Nephron (organoid): ENCODE results near the gene CREB3L1.

Experiments used
- H3K27ac Mint-ChIP-seq, 3 experiments: 2 replicates each; pipeline ENCODE4 v1.8.0; 2020; ENCODE audit warnings: mixed read lengths in 3 of 3, mild to moderate bottlenecking in 2 of 3, moderate library complexity in 1 of 3
- H3K27me3 Mint-ChIP-seq: 2 replicates; pipeline ENCODE4 v1.8.0; 2021; ENCODE audit warnings: low read depth, mild to moderate bottlenecking, moderate library complexity, mixed read lengths
- H3K36me3 Mint-ChIP-seq: 2 replicates; pipeline ENCODE4 v1.8.0; 2020; ENCODE audit warnings: low read depth, mixed read lengths
- H3K4me1 Mint-ChIP-seq: 2 replicates; pipeline ENCODE4 v1.8.0; 2020; ENCODE audit warnings: mixed read lengths
- H3K4me3 Mint-ChIP-seq, 3 experiments: 2 replicates each; pipeline ENCODE4 v1.8.0; 2020; ENCODE audit warnings: mild to moderate bottlenecking in 3 of 3, mixed read lengths in 3 of 3, moderate library complexity in 2 of 3
- H3K9me3 Mint-ChIP-seq: 2 replicates; pipeline ENCODE4 v1.8.0; 2020; ENCODE audit warnings: mixed read lengths
- TF ChIP-seq, protein P1 (sequence below), 3 experiments: fragments of 200-600 bp; sonication (generic); IDR thresholded peaks; one replicate each; pipeline ENCODE4 v1.5.0; 2021; ENCODE audit warnings: antibody characterized with exemption in 3 of 3; ENCODE audit not compliant: unreplicated experiment in 3 of 3

Gene CREB3L1

DNA sequence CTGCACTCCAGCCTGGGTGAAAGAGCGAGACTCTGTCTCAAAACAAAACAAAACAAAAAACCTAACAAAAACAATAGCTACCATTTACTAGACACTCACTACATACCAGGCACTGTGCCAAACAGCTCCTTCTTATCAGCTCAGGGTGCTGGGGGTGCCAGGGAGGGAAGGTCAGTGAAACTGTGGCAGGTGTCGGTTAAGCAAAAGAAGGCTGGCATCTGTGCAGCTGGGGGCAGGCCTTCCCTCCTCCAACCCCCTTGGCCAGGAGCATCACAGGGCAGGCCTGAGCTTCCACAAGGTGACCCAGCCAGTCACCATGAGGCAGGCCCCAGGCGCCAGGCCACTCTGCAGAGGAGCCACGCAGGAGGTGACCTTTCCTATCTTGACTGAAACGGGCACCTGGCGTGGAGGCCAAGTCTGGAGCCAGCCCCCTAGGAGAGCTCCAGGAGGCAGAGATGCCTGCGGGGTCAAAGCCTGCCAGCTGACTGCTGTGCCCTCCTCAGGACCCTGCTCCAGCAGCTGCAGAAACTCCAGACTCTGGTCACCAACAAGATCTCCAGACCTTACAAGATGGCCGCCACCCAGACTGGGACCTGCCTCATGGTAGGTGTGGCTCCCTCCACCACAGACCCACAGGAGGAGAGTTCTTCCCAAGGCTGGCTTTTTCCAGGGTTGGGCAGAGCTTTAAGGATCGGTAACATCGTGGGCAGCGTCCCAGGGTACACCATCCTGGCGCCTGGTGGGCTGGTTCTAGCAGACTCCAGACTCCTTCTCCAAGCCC, 38.5 kb downstream of the CREB3L1 start:
- TF ChIP-seq, protein P1, sequence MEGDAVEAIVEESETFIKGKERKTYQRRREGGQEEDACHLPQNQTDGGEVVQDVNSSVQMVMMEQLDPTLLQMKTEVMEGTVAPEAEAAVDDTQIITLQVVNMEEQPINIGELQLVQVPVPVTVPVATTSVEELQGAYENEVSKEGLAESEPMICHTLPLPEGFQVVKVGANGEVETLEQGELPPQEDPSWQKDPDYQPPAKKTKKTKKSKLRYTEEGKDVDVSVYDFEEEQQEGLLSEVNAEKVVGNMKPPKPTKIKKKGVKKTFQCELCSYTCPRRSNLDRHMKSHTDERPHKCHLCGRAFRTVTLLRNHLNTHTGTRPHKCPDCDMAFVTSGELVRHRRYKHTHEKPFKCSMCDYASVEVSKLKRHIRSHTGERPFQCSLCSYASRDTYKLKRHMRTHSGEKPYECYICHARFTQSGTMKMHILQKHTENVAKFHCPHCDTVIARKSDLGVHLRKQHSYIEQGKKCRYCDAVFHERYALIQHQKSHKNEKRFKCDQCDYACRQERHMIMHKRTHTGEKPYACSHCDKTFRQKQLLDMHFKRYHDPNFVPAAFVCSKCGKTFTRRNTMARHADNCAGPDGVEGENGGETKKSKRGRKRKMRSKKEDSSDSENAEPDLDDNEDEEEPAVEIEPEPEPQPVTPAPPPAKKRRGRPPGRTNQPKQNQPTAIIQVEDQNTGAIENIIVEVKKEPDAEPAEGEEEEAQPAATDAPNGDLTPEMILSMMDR (IDR thresholded peaks at IDR 0.05; ENCODE audit: unreplicated experiment in 3 of 3): no peak
- no peaks in the 10 kb centered on the region for H3K4me1 Mint-ChIP-seq
- no peak overlapping the region for H3K27ac Mint-ChIP-seq
- no peaks in the 10 kb centered on the region for H3K27me3 Mint-ChIP-seq
- peaks cover 21% of the 10 kb centered on the region for H3K36me3 Mint-ChIP-seq
- no peak overlapping the region for H3K4me3 Mint-ChIP-seq
- no peaks in the 10 kb centered on the region for H3K9me3 Mint-ChIP-seq

DNA sequence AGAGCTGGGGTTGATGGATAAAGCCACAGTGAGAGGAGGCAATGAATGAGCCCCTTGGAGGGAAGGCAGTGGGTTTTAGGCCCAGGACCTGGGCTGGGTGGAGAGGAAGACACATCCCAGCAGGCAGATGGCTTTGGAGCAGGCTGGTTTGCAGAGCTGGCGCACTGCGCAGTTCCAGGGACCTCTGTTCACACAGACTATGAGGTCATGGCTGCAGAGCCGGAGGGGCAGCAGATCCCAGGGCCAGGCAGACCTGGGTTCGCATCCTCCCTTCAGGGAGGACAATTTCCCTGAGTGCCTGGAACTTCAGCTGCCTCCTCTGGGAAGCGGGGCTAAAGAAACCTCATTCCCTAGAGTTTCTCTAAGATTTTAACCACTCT, 41.6 kb downstream of the CREB3L1 start:
- H3K4me3 Mint-ChIP-seq: no peak overlapping the region
- H3K4me1 Mint-ChIP-seq: no peaks in the 10 kb centered on the region

DNA sequence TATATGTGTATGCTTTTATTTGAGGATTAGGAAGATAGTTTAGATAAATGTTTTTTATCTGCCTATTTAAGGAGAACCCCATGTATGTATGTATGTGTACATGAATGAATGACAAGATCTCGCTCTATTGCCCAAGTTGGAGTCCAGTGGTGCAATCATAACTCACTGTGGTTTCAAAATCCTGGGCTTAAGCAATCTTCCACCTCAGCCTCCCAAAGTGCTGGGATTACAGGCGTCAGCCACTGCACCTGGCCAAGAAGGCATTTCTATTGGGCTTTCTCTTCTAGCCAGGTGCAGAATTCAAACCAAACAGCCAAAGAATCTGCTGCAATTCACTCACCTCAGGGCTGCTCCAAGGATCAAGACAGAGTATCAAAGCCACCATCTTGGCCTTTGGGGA, 44.3 kb downstream of the CREB3L1 start:
- Mint-ChIP-seq H3K27ac (no peak overlapping the region), H3K36me3 (peaks cover 25% of the 10 kb centered on the region), H3K4me3 (no peak overlapping the region), H3K9me3 (no peaks in the 10 kb centered on the region), H3K4me1 (peaks cover 3% of the 10 kb centered on the region), H3K27me3 (peaks cover 5% of the 10 kb centered on the region)
- TF ChIP-seq, protein P1 (IDR thresholded peaks at IDR 0.05; ENCODE audit: unreplicated experiment in 3 of 3): no peak

More for the DNA sequence above, 41.6 kb downstream of the CREB3L1 start:
- H3K36me3 Mint-ChIP-seq: peaks cover 31% of the 10 kb centered on the region
- no peaks in the 10 kb centered on the region for H3K9me3 Mint-ChIP-seq
- TF ChIP-seq, protein P1 (IDR thresholded peaks at IDR 0.05; ENCODE audit: unreplicated experiment in 3 of 3): no peak
- H3K27me3 Mint-ChIP-seq: no peaks in the 10 kb centered on the region
- H3K27ac Mint-ChIP-seq: peak overlapping the region in 1 of 3 experiments; percentile 40

DNA sequence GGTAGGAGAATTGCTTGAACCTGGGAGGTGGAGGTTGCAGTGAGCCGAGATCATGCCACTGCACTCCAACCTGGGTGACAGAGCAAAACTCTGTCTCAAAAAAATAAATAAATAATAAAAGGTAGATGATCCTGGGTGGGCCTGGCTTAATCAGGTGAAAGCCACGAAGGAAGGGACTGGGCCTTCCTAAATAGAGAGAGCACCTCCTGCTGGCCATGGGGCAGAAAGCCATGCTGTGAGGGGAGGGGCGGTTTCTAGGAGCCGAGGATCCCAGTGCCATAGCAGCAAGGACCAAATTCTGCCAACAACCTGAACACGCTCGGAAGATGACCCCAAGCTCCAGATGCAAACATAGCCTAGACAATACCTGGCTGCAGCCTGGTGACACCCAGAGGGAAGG, 45.3 kb downstream of the CREB3L1 start:
- H3K9me3 Mint-ChIP-seq: no peaks in the 10 kb centered on the region
- no peak overlapping the region for H3K27ac Mint-ChIP-seq
- peaks cover 5% of the 10 kb centered on the region for H3K4me1 Mint-ChIP-seq
- no peak overlapping the region for H3K4me3 Mint-ChIP-seq
- H3K27me3 Mint-ChIP-seq: peaks cover 5% of the 10 kb centered on the region
- TF ChIP-seq, protein P1 (IDR thresholded peaks at IDR 0.05; ENCODE audit: unreplicated experiment in 3 of 3): no peak
- H3K36me3 Mint-ChIP-seq: peaks cover 25% of the 10 kb centered on the region

DNA sequence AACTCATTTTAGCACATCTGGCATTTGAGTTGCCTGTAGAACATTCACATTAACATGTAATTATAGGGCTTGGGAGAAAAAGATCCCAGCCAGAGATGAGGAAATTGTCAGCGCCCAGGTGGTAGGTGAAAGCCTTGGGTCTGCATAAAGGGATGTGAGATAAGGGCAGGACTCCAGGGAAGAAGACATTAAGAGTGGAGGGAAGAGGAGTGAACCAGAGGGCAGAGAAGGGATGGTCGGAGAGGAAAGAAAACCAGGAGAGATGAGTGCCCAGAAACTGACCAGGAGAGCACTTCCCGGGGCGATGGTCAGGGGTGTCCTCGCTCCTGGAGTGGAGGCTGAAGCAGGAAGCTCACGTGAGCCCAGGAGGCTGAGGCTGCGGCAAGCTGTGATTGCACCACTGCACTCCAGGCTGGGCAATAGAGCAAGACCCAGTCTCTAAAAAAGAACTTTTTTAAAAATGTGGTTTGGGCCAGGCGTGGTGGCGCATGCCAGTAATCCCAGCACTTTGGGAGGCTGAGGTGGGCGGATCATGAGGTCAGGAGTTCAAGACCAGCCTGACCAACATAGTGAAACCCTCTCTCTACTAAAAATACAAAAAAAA, 49.5 kb downstream of the CREB3L1 start:
- Mint-ChIP-seq H3K27me3 (peaks cover 28% of the 10 kb centered on the region), H3K27ac (no peak overlapping the region), H3K4me3 (no peak overlapping the region), H3K9me3 (no peaks in the 10 kb centered on the region), H3K4me1 (peaks cover 30% of the 10 kb centered on the region), H3K36me3 (peaks cover under 1% of the 10 kb centered on the region)
- TF ChIP-seq, protein P1 (IDR thresholded peaks at IDR 0.05; ENCODE audit: unreplicated experiment in 3 of 3): no peak
